HG03025 (cell line): Measurements from ENCODE around the gene KRTAP10-3.
"Not testable (repeated sequence)": the region's sequence is repeated elsewhere in the genome, so short reads cannot be mapped to it uniquely, and the experiment has no call there.

ENCODE experiments used
- ATAC-seq: cut with Tn5 transposase; IDR thresholded peaks from one replicate; pipeline ENCODE4 v1.9.1; 2021; ENCODE audit warnings: mild to moderate bottlenecking, moderate library complexity; ENCODE audit not compliant: unreplicated experiment, low FRiP score

KRTAP10-3 gene

GRCh38 chr21:44590897-44591800 is 32.6 kb upstream of the KRTAP10-3 start:
- ATAC-seq: not testable (repeated sequence)

- no peak for ATAC-seq
Observed at GRCh38 chr21:44590311-44590721, 31.7 kb upstream of the KRTAP10-3 start.

- no peak for ATAC-seq
Observed at GRCh38 chr21:44589586-44590305, 31.2 kb upstream of the KRTAP10-3 start.

- no peak for ATAC-seq
Observed at GRCh38 chr21:44589094-44589493, 30.5 kb upstream of the KRTAP10-3 start.

GRCh38 chr21:44585892-44586291 is 27.3 kb upstream of the KRTAP10-3 start:
- no peak for ATAC-seq

GRCh38 chr21:44583800-44584147 is 25.2 kb upstream of the KRTAP10-3 start:
- ATAC-seq: no peak

GRCh38 chr21:44583089-44583799 is 24.6 kb upstream of the KRTAP10-3 start:
- ATAC-seq: no peak

- no peak for ATAC-seq
Observed at GRCh38 chr21:44582055-44582454, 23.5 kb upstream of the KRTAP10-3 start.

GRCh38 chr21:44581158-44581557 is 22.6 kb upstream of the KRTAP10-3 start:
- ATAC-seq: no peak

- ATAC-seq: not testable (repeated sequence)
Observed at GRCh38 chr21:44580231-44580821, 21.7 kb upstream of the KRTAP10-3 start, which contains the start of gene KRTAP10-5. Gene KRTAP10-5 (minus strand): TSS chr21:44580604. CDS start chr21:44580578, 26 bp downstream.

- ATAC-seq: no peak
Observed at GRCh38 chr21:44579833-44580144, 21.2 kb upstream of the KRTAP10-3 start.

GRCh38 chr21:44579056-44579832 is 20.6 kb upstream of the KRTAP10-3 start:
- ATAC-seq: no peak

GRCh38 chr21:44578371-44579055 is 19.9 kb upstream of the KRTAP10-3 start:
- no peak for ATAC-seq

- no peak for ATAC-seq
Observed at GRCh38 chr21:44576025-44576420, 17.4 kb upstream of the KRTAP10-3 start.

- ATAC-seq: no peak
Observed at GRCh38 chr21:44575307-44576024, 16.9 kb upstream of the KRTAP10-3 start.

GRCh38 chr21:44574457-44575306 is 16.1 kb upstream of the KRTAP10-3 start:
- ATAC-seq: no peak

GRCh38 chr21:44573630-44574456 is 15.2 kb upstream of the KRTAP10-3 start, which contains the start of gene KRTAP10-4:
Gene KRTAP10-4 (plus strand): TSS chr21:44573729. CDS start chr21:44573759, 30 bp downstream.
- ATAC-seq: not testable (repeated sequence)
